Naive thymus-derived CD8-positive, alpha-beta T cell (primary cell): ENCODE results near the gene EPN2. TPM values are rescaled to one million over a fixed set of nuclear protein-coding genes. Genes with fewer than 3 reads are reported as not detected.
A peak's percentile ranks its signal among the peaks of the same experiment; 100 is the strongest.
"Not testable (repeated sequence)": the region's sequence is repeated elsewhere in the genome, so short reads cannot be mapped to it uniquely, and the experiment has no call there.

Source experiments
- ATAC-seq, 2 donors: fragments of 150-1000 bp; cut with Tn5 transposase in 1 of 2; sonication (Bioruptor Pico), chemical (Tn5 transposase) in 1 of 2; 1 replicate in 1 of 2; 2 replicates in 1 of 2; pipeline ENCODE4 v1.10.0; 2021; ENCODE audit warnings: mild to moderate bottlenecking in 2 of 2, moderate library complexity in 2 of 2
- POLR2A ChIA-PET: fragments of 350-600 bp; sonication (Branson Sonifier 250); formaldehyde crosslinking; loops from one replicate; lab custom pipeline; 2021; ENCODE audit warnings: antibody characterized with exemption; lab: Charles Lee
- DNase-seq, 10 donors: peaks; one replicate each; pipeline versions ENCODE4 v3.0.0 to v3.0.0-alpha.2; 2020 to 2022
- H3K27ac Mint-ChIP-seq, 10 donors: one replicate each; pipeline ENCODE4 v1.8.0; 2020 to 2022; ENCODE audit warnings: mild to moderate bottlenecking in 10 of 10, mixed read lengths in 10 of 10, moderate library complexity in 4 of 10, inconsistent platforms in 1 of 10
- H3K27me3 Mint-ChIP-seq, 5 donors: one replicate each; pipeline ENCODE4 v1.8.0; 2021 to 2022; ENCODE audit warnings: mixed read lengths in 5 of 5
- H3K36me3 Mint-ChIP-seq, 3 donors: one replicate each; pipeline ENCODE4 v1.8.0; 2020 to 2022; ENCODE audit warnings: mixed read lengths in 3 of 3, mild to moderate bottlenecking in 2 of 3, inconsistent platforms in 1 of 3
- H3K4me1 Mint-ChIP-seq, 4 donors: one replicate each; pipeline ENCODE4 v1.8.0; 2021 to 2022; ENCODE audit warnings: mixed read lengths in 4 of 4
- H3K4me3 Mint-ChIP-seq, 10 donors: one replicate each; pipeline ENCODE4 v1.8.0; 2020 to 2022; ENCODE audit warnings: mild to moderate bottlenecking in 10 of 10, mixed read lengths in 10 of 10, moderate library complexity in 6 of 10, inconsistent platforms in 1 of 10
- H3K9me3 Mint-ChIP-seq, 9 donors: one replicate each; pipeline ENCODE4 v1.8.0; 2020 to 2022; ENCODE audit warnings: mixed read lengths in 9 of 9, mild to moderate bottlenecking in 3 of 9, inconsistent platforms in 1 of 9, moderate library complexity in 1 of 9
- polyA plus RNA-seq, 3 donors: library from polyadenylated mRNA; unstranded; fragments of 300-500 nt; fragmentation: Illumina TruSeq; gene quantifications; one replicate each; pipeline ENCODE4 v1.2.3, GENCODE V29; 2021
- total RNA-seq, 8 experiments: library from RNA in 2 of 8; stranded (reverse) in 2 of 8; gene quantifications; one replicate each; pipeline ENCODE4 v1.2.3 and lab custom pipeline; 2021 to 2026

EPN2 gene
- total and polyA plus RNA-seq, 5 experiments from 2014 or later: 1.3 to 6.5 (median 3.7) TPM

DNA sequence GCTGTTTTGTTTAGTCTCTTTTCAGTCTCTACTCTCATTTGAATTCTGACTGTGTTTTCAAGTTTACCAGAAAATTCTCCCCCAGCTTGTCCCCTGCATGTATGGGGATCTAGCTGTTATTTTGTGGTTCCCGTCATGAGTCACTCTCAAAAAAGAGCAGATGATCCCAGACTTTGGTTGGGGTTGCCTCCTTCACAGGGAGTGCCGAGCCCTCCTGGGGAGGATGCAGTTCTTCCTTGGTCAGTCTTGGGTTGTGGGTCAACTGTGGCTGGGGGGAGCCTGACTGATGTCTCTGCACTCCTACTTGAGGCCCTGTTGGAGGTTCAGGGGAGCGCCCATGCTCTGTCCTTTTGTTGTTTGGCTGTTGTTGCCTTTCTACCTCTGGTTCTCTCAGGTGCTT is 37.7 kb downstream of the EPN2 start:
- peaks cover 0 to 8% (median 0%) of the 10 kb centered on the region in 4 donors for H3K4me1 Mint-ChIP-seq
- POLR2A ChIA-PET: no interaction called here

GRCh38 chr17:19275457-19276127 is 38.4 kb downstream of the EPN2 start:
- peaks cover 0 to 2% (median 0%) of the 10 kb centered on the region in 9 donors for H3K9me3 Mint-ChIP-seq
- ATAC-seq: no peak
- peaks cover 0 to 3% (median 0%) of the 10 kb centered on the region in 3 donors for H3K36me3 Mint-ChIP-seq
- peaks cover 5 to 30% (median 18%) of the 10 kb centered on the region in 5 donors for H3K27me3 Mint-ChIP-seq
- no peak overlapping the region for H3K27ac Mint-ChIP-seq
- DNase-seq: no peak
- peaks cover 0 to 4% (median 0%) of the 10 kb centered on the region in 4 donors for H3K4me1 Mint-ChIP-seq
- POLR2A ChIA-PET: interaction anchor here (0.6 kb wide), 1 partner anchor 8 kb away, joined by 3 read pairs; no protein-coding TSS in a partner anchor
- no peak overlapping the region for H3K4me3 Mint-ChIP-seq

More for the DNA sequence above, 37.7 kb downstream of the EPN2 start:
- peaks cover 0 to 2% (median 0%) of the 10 kb centered on the region in 9 donors for H3K9me3 Mint-ChIP-seq
- ATAC-seq: no peak
- H3K36me3 Mint-ChIP-seq: peaks cover 0 to 3% (median 0%) of the 10 kb centered on the region in 3 donors
- DNase-seq: no peak
- H3K4me3 Mint-ChIP-seq: no peak overlapping the region
- H3K27me3 Mint-ChIP-seq: peaks cover 5 to 33% (median 25%) of the 10 kb centered on the region in 5 donors
- no peak overlapping the region for H3K27ac Mint-ChIP-seq

GRCh38 chr17:19278284-19278683 is 41.1 kb downstream of the EPN2 start:
- Mint-ChIP-seq H3K27me3 (peaks cover 4 to 24% (median 9%) of the 10 kb centered on the region in 5 donors), H3K27ac (peak overlapping the region in 1 of 10 donors; percentile 41)
- not testable (repeated sequence) for ATAC-seq, H3K9me3 Mint-ChIP-seq, H3K4me3 Mint-ChIP-seq, DNase-seq, H3K4me1 Mint-ChIP-seq, H3K36me3 Mint-ChIP-seq
- POLR2A ChIA-PET: interaction anchor here (0.7 kb wide), 1 partner anchor 411 kb away, joined by 3 read pairs; no protein-coding TSS in a partner anchor

- H3K4me1 Mint-ChIP-seq: peaks cover under 1 to 1% (median under 1%) of the 10 kb centered on the region in 4 donors
- no peak overlapping the region for H3K4me3 Mint-ChIP-seq
- no peaks in the 10 kb centered on the region for H3K9me3 Mint-ChIP-seq
- POLR2A ChIA-PET: no interaction called here
- H3K36me3 Mint-ChIP-seq: peaks cover 0 to 5% (median 0%) of the 10 kb centered on the region in 3 donors
- no peak overlapping the region for H3K27ac Mint-ChIP-seq
- H3K27me3 Mint-ChIP-seq: peaks cover 4 to 24% (median 11%) of the 10 kb centered on the region in 5 donors
- ATAC-seq (no peak), DNase-seq (no peak)
These were observed 41.6 kb downstream of the EPN2 start for GRCh38 chr17:19278729-19279128.

DNA sequence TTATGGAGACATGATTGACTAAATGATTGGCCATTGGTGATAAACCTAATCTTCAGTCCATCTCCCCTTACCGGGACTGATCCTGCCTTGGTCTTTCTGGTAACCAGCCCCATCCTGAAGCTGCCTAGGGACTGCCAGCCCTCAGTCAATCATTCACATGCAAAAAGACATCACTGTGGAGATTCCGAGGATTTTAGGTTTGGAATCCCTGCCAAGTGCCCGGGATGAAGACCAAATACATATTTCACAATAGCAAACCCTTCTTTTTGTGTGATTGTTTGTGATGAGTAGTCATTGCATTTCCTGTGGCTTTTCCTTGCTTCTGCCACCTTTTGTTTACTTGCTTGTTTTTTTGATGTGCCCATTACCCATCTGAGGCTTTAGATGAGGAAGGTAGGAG is 44.0 kb downstream of the EPN2 start:
- DNase-seq (no peak), ATAC-seq (no peak)
- POLR2A ChIA-PET: no interaction called here
- Mint-ChIP-seq H3K27me3 (peaks cover 2 to 14% (median 5%) of the 10 kb centered on the region in 5 donors), H3K4me1 (peaks cover 1 to 15% (median 8%) of the 10 kb centered on the region in 4 donors), H3K9me3 (no peaks in the 10 kb centered on the region), H3K27ac (no peak overlapping the region), H3K4me3 (no peak overlapping the region), H3K36me3 (peaks cover 0 to 5% (median 0%) of the 10 kb centered on the region in 3 donors)

DNA sequence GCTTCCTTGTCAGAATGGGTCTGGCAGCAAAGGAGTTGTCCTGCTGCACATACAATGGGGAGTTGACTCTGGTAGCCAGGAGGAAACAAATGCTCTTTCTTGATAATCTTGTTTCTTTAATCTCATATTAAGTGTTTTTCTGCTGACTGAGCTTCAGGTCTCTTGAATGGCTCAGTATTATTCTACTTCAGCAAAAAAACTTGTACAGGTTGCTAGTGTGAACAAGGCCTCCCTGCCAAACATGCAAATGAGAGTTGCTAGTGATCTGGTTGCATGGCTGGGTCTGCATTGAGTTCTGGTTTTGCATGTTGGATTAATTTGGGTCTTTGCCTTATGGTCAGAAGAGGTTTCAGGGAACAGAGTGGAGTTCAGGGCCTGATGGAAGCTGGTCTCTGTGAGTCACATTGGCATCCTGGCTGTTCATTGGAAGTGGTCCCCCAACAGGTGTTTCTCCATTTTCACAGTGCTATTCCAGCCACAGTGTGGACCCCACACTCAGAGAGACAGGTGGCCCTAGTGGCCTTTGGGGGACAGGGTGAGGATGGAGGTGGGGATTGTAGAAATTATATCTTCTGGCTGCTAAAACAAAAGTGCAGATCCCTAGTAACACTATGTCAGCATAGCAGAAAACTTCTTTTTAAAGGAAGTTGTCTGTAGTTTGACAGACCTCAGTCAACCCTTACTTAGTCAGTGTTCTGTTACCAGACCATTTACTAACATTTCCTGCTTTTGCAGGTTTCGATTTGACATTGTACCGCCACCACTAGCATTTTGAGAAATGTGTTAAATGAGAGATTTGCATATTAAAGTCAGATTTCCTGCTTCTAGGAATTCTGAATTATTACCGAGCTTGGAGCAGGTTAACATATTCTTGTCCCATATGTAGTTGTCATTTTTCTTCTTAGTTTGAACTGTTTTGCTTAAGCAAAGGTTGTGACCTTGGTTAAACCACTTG is 47.1 kb downstream of the EPN2 start:
- Mint-ChIP-seq H3K4me1 (peaks cover 5 to 18% (median 8%) of the 10 kb centered on the region in 4 donors), H3K27ac (peak overlapping the region in 3 of 10 donors; percentile 2 to 49 (median 26)), H3K36me3 (peaks cover 0 to 5% (median 2%) of the 10 kb centered on the region in 3 donors), H3K4me3 (peak overlapping the region in 1 of 10 donors; percentile 8), H3K9me3 (no peaks in the 10 kb centered on the region), H3K27me3 (peaks cover 1 to 35% (median 8%) of the 10 kb centered on the region in 5 donors)
- POLR2A ChIA-PET: no interaction called here
- no peak for DNase-seq
- no peak for ATAC-seq

GRCh38 chr17:19285213-19285900 is 48.2 kb downstream of the EPN2 start:
- Mint-ChIP-seq H3K9me3 (no peaks in the 10 kb centered on the region), H3K36me3 (peaks cover 0 to 5% (median 2%) of the 10 kb centered on the region in 3 donors), H3K4me3 (no peak overlapping the region), H3K27me3 (peaks cover 4 to 46% (median 14%) of the 10 kb centered on the region in 5 donors), H3K27ac (peak overlapping the region in 1 of 10 donors; percentile 71), H3K4me1 (peaks cover 6 to 23% (median 8%) of the 10 kb centered on the region in 4 donors)
- no peak for ATAC-seq
- no peak for DNase-seq
- POLR2A ChIA-PET: interaction anchor here (0.5 to 1.2 kb wide), 2 partner anchors 16 to 64 kb away, joined by 3 read pairs; no protein-coding TSS in a partner anchor

- Mint-ChIP-seq H3K36me3 (peaks cover 0 to 5% (median 2%) of the 10 kb centered on the region in 3 donors), H3K4me3 (no peak overlapping the region), H3K27me3 (peaks cover 7 to 61% (median 24%) of the 10 kb centered on the region in 5 donors), H3K27ac (peak overlapping the region in 1 of 10 donors; percentile 49), H3K4me1 (peaks cover 6 to 26% (median 8%) of the 10 kb centered on the region in 4 donors), H3K9me3 (no peaks in the 10 kb centered on the region)
- DNase-seq (no peak), ATAC-seq (no peak)
- POLR2A ChIA-PET: no interaction called here
These were observed 49.7 kb downstream of the EPN2 start for GRCh38 chr17:19286751-19287341.

- Mint-ChIP-seq H3K9me3 (no peaks in the 10 kb centered on the region), H3K27me3 (peaks cover 10 to 66% (median 30%) of the 10 kb centered on the region in 5 donors), H3K36me3 (peaks cover 0 to 5% (median 2%) of the 10 kb centered on the region in 3 donors), H3K4me3 (no peak overlapping the region), H3K4me1 (peaks cover 6 to 26% (median 8%) of the 10 kb centered on the region in 4 donors), H3K27ac (no peak overlapping the region)
- DNase-seq (no peak), ATAC-seq (no peak)
- POLR2A ChIA-PET: no interaction called here
These were observed 50.5 kb downstream of the EPN2 start for GRCh38 chr17:19287651-19288050.

DNA sequence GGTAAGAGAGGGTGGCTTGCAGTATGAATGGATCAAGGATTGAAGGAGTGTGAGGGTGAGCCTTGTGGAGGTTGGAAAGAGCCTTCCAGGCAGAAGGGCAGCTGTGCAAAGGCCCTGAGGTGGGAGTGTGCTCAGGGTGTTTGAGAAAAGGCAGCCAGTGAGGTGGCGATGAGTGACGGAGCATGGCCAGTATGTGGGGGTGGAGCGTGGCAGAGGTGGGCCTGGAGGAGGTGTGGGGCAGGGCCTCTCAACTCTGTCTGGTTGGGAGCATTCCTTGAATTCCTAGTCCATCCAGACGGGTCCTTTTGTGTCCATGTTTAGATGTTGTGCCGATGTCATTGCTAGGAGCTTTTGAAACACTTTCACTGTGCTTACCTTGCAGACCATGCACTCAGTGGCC is 51.3 kb downstream of the EPN2 start:
- Mint-ChIP-seq H3K36me3 (peaks cover 0 to 5% (median 0%) of the 10 kb centered on the region in 3 donors), H3K27me3 (peaks cover 10 to 59% (median 29%) of the 10 kb centered on the region in 5 donors), H3K9me3 (no peaks in the 10 kb centered on the region), H3K4me1 (peaks cover 6 to 26% (median 8%) of the 10 kb centered on the region in 4 donors), H3K4me3 (no peak overlapping the region), H3K27ac (no peak overlapping the region)
- POLR2A ChIA-PET: no interaction called here
- DNase-seq: no peak
- ATAC-seq: no peak

DNA sequence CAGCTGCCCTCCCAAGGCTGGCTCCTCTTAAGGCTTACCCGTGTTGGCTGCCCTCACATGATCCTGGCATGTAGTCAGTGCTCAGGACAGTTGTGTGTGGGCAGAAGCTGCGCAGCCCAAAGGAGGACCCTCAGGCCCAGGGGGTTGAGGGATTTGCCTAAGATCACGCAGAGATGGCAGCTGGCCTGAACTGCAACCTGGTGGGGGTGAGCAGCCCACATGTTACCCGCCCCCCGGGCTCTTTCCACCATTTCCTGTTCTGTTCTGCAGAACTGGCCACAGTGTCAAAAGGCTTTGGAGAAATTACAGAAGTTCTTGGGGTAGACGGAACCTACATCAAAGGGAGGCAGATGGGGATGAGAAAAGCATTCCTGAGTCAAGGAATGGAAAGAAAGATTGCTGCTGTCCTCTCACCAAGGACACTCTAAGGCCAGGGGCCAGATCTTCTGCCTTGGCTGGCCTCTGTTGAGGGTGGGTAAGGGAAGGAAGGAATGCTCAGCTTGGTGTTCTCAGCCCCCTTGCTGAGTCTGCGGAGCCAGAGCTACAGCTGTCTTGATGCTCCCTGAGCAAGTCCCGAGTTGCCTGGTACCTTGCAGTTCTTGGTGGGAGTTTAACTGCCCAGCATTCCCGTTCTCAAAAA is 53.0 kb downstream of the EPN2 start:
- Mint-ChIP-seq H3K27me3 (peaks cover 10 to 59% (median 29%) of the 10 kb centered on the region in 5 donors), H3K4me3 (no peak overlapping the region), H3K9me3 (no peaks in the 10 kb centered on the region), H3K27ac (peak overlapping the region in 1 of 10 donors; percentile 50), H3K4me1 (peaks cover 0 to 10% (median 3%) of the 10 kb centered on the region in 4 donors), H3K36me3 (peaks cover 0 to 5% (median 0%) of the 10 kb centered on the region in 3 donors)
- ATAC-seq (no peak), DNase-seq (no peak)
- POLR2A ChIA-PET: no interaction called here
